Loucy (cell line): ENCODE measurements around the gene CACNB3.

Source experiments
- H2AFZ ChIP-seq: fragments of 200-600 bp; sonication (generic); 2 replicates; pipeline ENCODE4 v1.6.0; 2016; ENCODE audit warnings: antibody characterized with exemption, mild to moderate bottlenecking, low read length, moderate library complexity
- H3F3A ChIP-seq: fragments of 200-600 bp; 2 replicates; pipeline ENCODE4 v1.6.0; 2016; ENCODE audit warnings: antibody characterized with exemption, low read depth, mild to moderate bottlenecking
- H3K27me3 ChIP-seq: fragments of 200-600 bp; sonication (generic); 2 replicates; pipeline ENCODE4 v1.6.1; 2014; ENCODE audit warnings: low read length, mild to moderate bottlenecking; ENCODE audit not compliant: insufficient read depth, poor library complexity, severe bottlenecking
- H3K36me3 ChIP-seq: fragments of 200-600 bp; sonication (generic); 2 replicates; pipeline ENCODE4 v1.6.1; 2016; ENCODE audit warnings: low read length; ENCODE audit not compliant: insufficient read depth
- H3K4me1 ChIP-seq: fragments of 200-600 bp; sonication (generic); 2 replicates; pipeline ENCODE4 v1.5.1; 2014; ENCODE audit warnings: low read length, mild to moderate bottlenecking; ENCODE audit not compliant: insufficient read depth, poor library complexity, severe bottlenecking
- H3K4me2 ChIP-seq: fragments of 200-600 bp; sonication (generic); 2 replicates; pipeline ENCODE4 v1.6.0; 2014; ENCODE audit warnings: antibody characterized with exemption, low read length, low read depth, mild to moderate bottlenecking; ENCODE audit not compliant: poor library complexity, severe bottlenecking
- H3K4me3 ChIP-seq: fragments of 200-600 bp; sonication (generic); 2 replicates; pipeline ENCODE4 v1.5.1; 2014; ENCODE audit warnings: low read length, mild to moderate bottlenecking, mixed read lengths; ENCODE audit not compliant: poor library complexity, severe bottlenecking
- H3K79me2 ChIP-seq: fragments of 200-600 bp; sonication (generic); 2 replicates; pipeline ENCODE4 v1.6.1; 2014; ENCODE audit warnings: low read length; ENCODE audit not compliant: insufficient read depth
- H3K9ac ChIP-seq: fragments of 200-600 bp; sonication (generic); 2 replicates; pipeline ENCODE4 v1.6.0; 2014; ENCODE audit warnings: mild to moderate bottlenecking, low read depth, low read length, moderate library complexity; ENCODE audit not compliant: poor library complexity, severe bottlenecking
- H3K9me2 ChIP-seq: fragments of 200-600 bp; sonication (generic); replicated peaks from 2 replicates; pipeline ENCODE4 v1.6.1; 2016; ENCODE audit warnings: low read depth, low read length, mixed read lengths
- H3K9me3 ChIP-seq: fragments of 200-600 bp; sonication (generic); 2 replicates; pipeline ENCODE4 v1.6.1; 2014; ENCODE audit warnings: mild to moderate bottlenecking, antibody characterized with exemption, low read length, low read depth; ENCODE audit not compliant: insufficient read depth
- H4K20me1 ChIP-seq: fragments of 200-600 bp; sonication (generic); 2 replicates; pipeline ENCODE4 v1.6.0; 2014; ENCODE audit warnings: antibody characterized with exemption, low read length, mild to moderate bottlenecking; ENCODE audit not compliant: insufficient read depth, poor library complexity, severe bottlenecking
- CTCF ChIP-seq: fragments of 200-600 bp; sonication (generic); conservative IDR thresholded peaks from 2 replicates; pipeline ENCODE4 v1.5.1; 2014; ENCODE audit warnings: mild to moderate bottlenecking, antibody characterized with exemption, low read length
- EZH2phosphoT487 ChIP-seq: fragments of 200-600 bp; IDR thresholded peaks from 2 replicates; pipeline ENCODE4 v1.6.1; 2018; ENCODE audit warnings: antibody characterized with exemption, mild to moderate bottlenecking, moderate library complexity, borderline replicate concordance

The CACNB3 gene

GRCh38 chr12:48866052-48866711 is 47.9 kb downstream of the CACNB3 start:
- H4K20me1 ChIP-seq, result no peaks in the 10 kb centered on the region
- H3K9me2 ChIP-seq, result no peaks in the 10 kb centered on the region
- peaks cover 11% of the 10 kb centered on the region for H3K4me1 ChIP-seq
- H3K4me2 ChIP-seq, result peak overlapping the region; percentile 82
- H3K27me3 ChIP-seq, result no peaks in the 10 kb centered on the region
- TF ChIP-seq CTCF (no peak), EZH2phosphoT487 (no peak)
- no peaks in the 10 kb centered on the region for H3K36me3 ChIP-seq
- no peaks in the 10 kb centered on the region for H3F3A ChIP-seq
- no peaks in the 10 kb centered on the region for H3K79me2 ChIP-seq
- H3K9me3 ChIP-seq, result no peaks in the 10 kb centered on the region
- peak overlapping the region; percentile 76 for H3K4me3 ChIP-seq
- peak overlapping the region; percentile 87 for H2AFZ ChIP-seq
- H3K9ac ChIP-seq, result peak overlapping the region; percentile 67

- Histone ChIP-seq H3K4me1 (peaks cover 11% of the 10 kb centered on the region), H3K4me3 (no peak overlapping the region), H3K9me2 (no peaks in the 10 kb centered on the region), H3K27me3 (no peaks in the 10 kb centered on the region), H3F3A (no peaks in the 10 kb centered on the region), H3K4me2 (no peak overlapping the region), H3K9me3 (no peaks in the 10 kb centered on the region), H3K9ac (no peak overlapping the region), H3K79me2 (no peaks in the 10 kb centered on the region), H4K20me1 (no peaks in the 10 kb centered on the region), H2AFZ (no peak overlapping the region), H3K36me3 (no peaks in the 10 kb centered on the region)
- TF ChIP-seq CTCF, result no peak
These were observed 50.2 kb downstream of the CACNB3 start for GRCh38 chr12:48868451-48868850.

- Histone ChIP-seq H3K4me1 (peaks cover 11% of the 10 kb centered on the region), H4K20me1 (no peaks in the 10 kb centered on the region), H3K36me3 (no peaks in the 10 kb centered on the region), H3K27me3 (no peaks in the 10 kb centered on the region), H2AFZ (no peak overlapping the region), H3K4me2 (no peak overlapping the region), H3K9me2 (no peaks in the 10 kb centered on the region), H3K9ac (no peak overlapping the region), H3K9me3 (no peaks in the 10 kb centered on the region), H3F3A (no peaks in the 10 kb centered on the region), H3K4me3 (no peak overlapping the region), H3K79me2 (no peaks in the 10 kb centered on the region)
- TF ChIP-seq EZH2phosphoT487, result no peak
- no peak for TF ChIP-seq CTCF
These were observed 50.9 kb downstream of the CACNB3 start for GRCh38 chr12:48869191-48869590.
